Measurements from ENCODE around the gene CBLN2.

CBLN2 gene

GRCh38 chr18:72555968-72556367 is 11.8 kb upstream of the CBLN2 start:
- Histone ChIP-seq H3K9me3 (ENCODE audit: low read length) (no peaks in the 10 kb centered on the region), H3K27me3 (ENCODE audit: insufficient read depth, low read length) (no peaks in the 10 kb centered on the region), H3K9ac (ENCODE audit: low read length) (no peak overlapping the region), H3K4me2 (ENCODE audit: low read length) (no peak overlapping the region), H3K27ac (ENCODE audit: low read depth, low read length, poor library complexity, severe bottlenecking) (no peak overlapping the region), H4K20me1 (ENCODE audit: insufficient read depth, low read length) (no peaks in the 10 kb centered on the region), H3K9me2 (ENCODE audit: low read depth, low read length) (no peaks in the 10 kb centered on the region), H3K4me1 (ENCODE audit: insufficient read depth, low read length, severe bottlenecking) (no peaks in the 10 kb centered on the region), H2AFZ (ENCODE audit: low read length) (no peak overlapping the region), H3K4me3 (ENCODE audit: low read depth, low read length, poor library complexity, severe bottlenecking) (no peak overlapping the region), H3K36me3 (ENCODE audit: insufficient read depth, low read length) (no peaks in the 10 kb centered on the region), H3F3A (ENCODE audit: insufficient read depth, low read length) (no peaks in the 10 kb centered on the region), H3K79me2 (ENCODE audit: insufficient read depth, low read length) (no peaks in the 10 kb centered on the region)
- no peak for TF ChIP-seq CTCF (IDR thresholded peaks at IDR 0.05; ENCODE audit: low read length)
- no peak for TF ChIP-seq EZH2 (IDR thresholded peaks at IDR 0.05; ENCODE audit: borderline replicate concordance, low read length)

DNA sequence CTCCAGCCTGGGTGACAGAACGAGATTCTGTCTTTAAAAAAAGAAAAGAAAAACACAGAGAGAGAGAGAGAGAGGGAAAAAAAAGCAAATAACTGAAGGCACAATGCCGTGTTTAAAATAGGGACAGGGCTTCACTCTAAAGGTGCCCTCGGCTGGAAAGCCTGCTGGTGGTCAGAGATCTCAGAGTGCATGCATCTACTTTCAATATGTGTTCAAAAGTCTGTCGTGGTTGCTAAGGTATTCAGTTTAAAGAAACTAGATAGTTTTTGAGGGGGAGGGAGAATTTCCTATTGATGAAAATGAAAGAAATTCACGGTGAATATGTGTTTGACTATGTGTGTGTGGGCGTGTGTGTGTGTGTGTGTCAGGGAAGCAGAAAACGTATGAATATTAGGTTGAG is 11.0 kb upstream of the CBLN2 start:
- no peaks in the 10 kb centered on the region for H3K4me1 ChIP-seq (ENCODE audit: insufficient read depth, low read length, severe bottlenecking)
- no peak overlapping the region for H3K4me3 ChIP-seq (ENCODE audit: low read depth, low read length, poor library complexity, severe bottlenecking)
- H4K20me1 ChIP-seq (ENCODE audit: insufficient read depth, low read length), result no peaks in the 10 kb centered on the region
- no peaks in the 10 kb centered on the region for H3K36me3 ChIP-seq (ENCODE audit: insufficient read depth, low read length)
- H3K9me3 ChIP-seq (ENCODE audit: low read length), result no peaks in the 10 kb centered on the region
- H3K27ac ChIP-seq (ENCODE audit: low read depth, low read length, poor library complexity, severe bottlenecking), result no peak overlapping the region
- H3K9ac ChIP-seq (ENCODE audit: low read length), result no peak overlapping the region
- TF ChIP-seq CTCF (IDR thresholded peaks at IDR 0.05; ENCODE audit: low read length) (no peak), EZH2 (IDR thresholded peaks at IDR 0.05; ENCODE audit: borderline replicate concordance, low read length) (no peak)
- no peak overlapping the region for H3K4me2 ChIP-seq (ENCODE audit: low read length)
- H3F3A ChIP-seq (ENCODE audit: insufficient read depth, low read length), result no peaks in the 10 kb centered on the region
- H3K27me3 ChIP-seq (ENCODE audit: insufficient read depth, low read length), result no peaks in the 10 kb centered on the region
- no peaks in the 10 kb centered on the region for H3K79me2 ChIP-seq (ENCODE audit: insufficient read depth, low read length)
- no peaks in the 10 kb centered on the region for H3K9me2 ChIP-seq (ENCODE audit: low read depth, low read length)
- no peak overlapping the region for H2AFZ ChIP-seq (ENCODE audit: low read length)

DNA sequence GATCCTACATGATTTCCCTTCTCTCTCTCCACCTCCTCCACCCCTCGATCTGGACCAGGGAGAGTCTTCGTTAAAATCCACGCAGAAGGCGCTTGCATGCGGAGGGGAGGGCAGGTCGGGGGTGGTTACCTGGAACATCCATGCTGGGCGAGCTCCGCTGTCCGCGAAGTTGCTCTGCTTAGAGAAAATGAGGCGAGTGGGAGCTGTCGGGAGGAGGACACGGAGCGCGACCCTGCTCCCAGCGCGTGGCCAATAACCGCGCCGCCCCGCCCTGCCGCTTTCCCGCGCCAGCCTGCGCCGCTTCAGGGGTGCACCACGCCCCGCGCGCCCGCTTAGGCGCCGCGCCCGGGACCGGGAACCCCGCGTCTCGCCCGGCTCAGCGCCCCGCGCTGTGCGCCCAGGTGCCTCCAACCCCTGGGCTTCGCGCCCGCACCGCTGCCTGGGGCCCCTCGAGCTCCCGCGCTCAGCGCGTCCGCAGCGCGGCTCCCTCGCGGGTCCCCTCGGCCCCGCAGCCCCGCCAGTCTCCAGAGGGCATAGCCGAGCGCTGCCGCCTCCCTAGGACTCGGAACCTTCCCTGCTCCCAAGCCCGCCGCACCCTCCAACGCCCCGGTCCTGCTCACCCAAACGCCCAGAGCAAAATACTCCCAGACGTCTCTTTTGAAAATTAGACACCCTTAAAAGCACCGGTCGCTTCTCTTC is 636 bp downstream of the CBLN2 start:
- H3K27me3 ChIP-seq (ENCODE audit: insufficient read depth, low read length), result no peaks in the 10 kb centered on the region
- H3K4me3 ChIP-seq (ENCODE audit: low read depth, low read length, poor library complexity, severe bottlenecking), result no peak overlapping the region
- H3K9ac ChIP-seq (ENCODE audit: low read length), result no peak overlapping the region

More for the DNA sequence above, 636 bp downstream of the CBLN2 start:
- no peak overlapping the region for H2AFZ ChIP-seq (ENCODE audit: low read length)
- no peaks in the 10 kb centered on the region for H4K20me1 ChIP-seq (ENCODE audit: insufficient read depth, low read length)
- no peak overlapping the region for H3K27ac ChIP-seq (ENCODE audit: low read depth, low read length, poor library complexity, severe bottlenecking)
- H3K79me2 ChIP-seq (ENCODE audit: insufficient read depth, low read length), result no peaks in the 10 kb centered on the region
- H3K9me3 ChIP-seq (ENCODE audit: low read length), result no peaks in the 10 kb centered on the region
- TF ChIP-seq EZH2 (IDR thresholded peaks at IDR 0.05; ENCODE audit: borderline replicate concordance, low read length) (no peak), CTCF (IDR thresholded peaks at IDR 0.05; ENCODE audit: low read length) (no peak)
- no peak overlapping the region for H3K4me2 ChIP-seq (ENCODE audit: low read length)
- no peaks in the 10 kb centered on the region for H3K4me1 ChIP-seq (ENCODE audit: insufficient read depth, low read length, severe bottlenecking)
- H3K9me2 ChIP-seq (ENCODE audit: low read depth, low read length), result no peaks in the 10 kb centered on the region
- H3K36me3 ChIP-seq (ENCODE audit: insufficient read depth, low read length), result no peaks in the 10 kb centered on the region
- H3F3A ChIP-seq (ENCODE audit: insufficient read depth, low read length), result no peaks in the 10 kb centered on the region
